Gastroesophageal sphincter (tissue), 4 donors: ENCODE data around the gene SPATC1L. TPM values are rescaled to one million over a fixed set of nuclear protein-coding genes. Genes with fewer than 3 reads are reported as not detected.
A peak's percentile ranks its signal among the peaks of the same experiment; 100 is the strongest.

Source experiments
- ATAC-seq: fragments of 150-250 bp; one replicate; pipeline ENCODE4 v1.9.1; 2016; ENCODE audit warnings: mild to moderate bottlenecking, moderate library complexity
- H3K27ac ChIP-seq, 4 donors: fragments of 200-600 bp; sonication (generic) in 3 of 4; 1 replicate in 3 of 4; 2 replicates in 1 of 4; pipeline ENCODE4 v1.5.1; 2016 to 2019
- H3K27me3 ChIP-seq: fragments of 200-600 bp; sonication (generic); one replicate; pipeline ENCODE4 v1.5.1; 2019
- H3K36me3 ChIP-seq, 2 donors: fragments of 200-600 bp; sonication (generic); one replicate each; pipeline ENCODE4 v1.5.1; 2019; ENCODE audit warnings: control low read depth in 1 of 2
- H3K4me1 ChIP-seq, 3 donors: fragments of 200-600 bp; sonication (generic); 1 replicate in 2 of 3; 2 replicates in 1 of 3; pipeline ENCODE4 v1.5.1; 2016 to 2019; ENCODE audit warnings: control low read depth in 2 of 3
- H3K4me3 ChIP-seq, 2 donors: fragments of 200-600 bp; sonication (generic); one replicate each; pipeline ENCODE4 v1.5.1; 2019; ENCODE audit warnings: mild to moderate bottlenecking in 1 of 2, moderate library complexity in 1 of 2
- H3K9me3 ChIP-seq, 3 donors: fragments of 200-600 bp; sonication (generic); one replicate each; pipeline ENCODE4 v1.5.1; 2017 to 2019; ENCODE audit warnings: control low read depth in 2 of 3
- EP300 ChIP-seq: sonication (generic); formaldehyde crosslinking; IDR thresholded peaks from one replicate; pipeline ENCODE4 v1.6.1; 2017; ENCODE audit warnings: antibody characterized with exemption, mild to moderate bottlenecking
- POLR2A ChIP-seq, 2 donors: fragments of 450-650 bp; IDR thresholded peaks; one replicate each; pipeline ENCODE4 v1.6.1; 2017; ENCODE audit warnings: antibody characterized with exemption in 2 of 2, mild to moderate bottlenecking in 2 of 2, moderate library complexity in 1 of 2
- POLR2AphosphoS5 ChIP-seq: sonication (generic); formaldehyde crosslinking; IDR thresholded peaks from one replicate; pipeline ENCODE4 v1.6.1; 2017; ENCODE audit warnings: antibody characterized with exemption
- WGBS, 2 donors: methylation state at CpG; one replicate each; pipeline ENCODE4 v1.1.5; 2018; ENCODE audit warnings: low coverage in 1 of 2; 5-methylcytosine and 5-hydroxymethylcytosine counted together
- total RNA-seq, 4 donors: library from RNA; depleted of rRNA; stranded (reverse); fragments of >200 nt; gene quantifications; one replicate each; pipeline ENCODE4 v1.1.0, GENCODE V29; 2016
- TF ChIP-seq, protein P1 (sequence below), 4 experiments: fragments of 200-600 bp in 2 of 4; fragments of 450-650 bp in 2 of 4; sonication (generic) in 1 of 4; IDR thresholded peaks; one replicate each; pipeline ENCODE4 v1.5.1; 2017 to 2019; ENCODE audit warnings: antibody characterized with exemption in 4 of 4, mild to moderate bottlenecking in 2 of 4, moderate library complexity in 2 of 4

The SPATC1L gene
- total RNA-seq, 4 donors from 2014 or later = 0.54 to 20.4 (median 7.9) TPM

DNA sequence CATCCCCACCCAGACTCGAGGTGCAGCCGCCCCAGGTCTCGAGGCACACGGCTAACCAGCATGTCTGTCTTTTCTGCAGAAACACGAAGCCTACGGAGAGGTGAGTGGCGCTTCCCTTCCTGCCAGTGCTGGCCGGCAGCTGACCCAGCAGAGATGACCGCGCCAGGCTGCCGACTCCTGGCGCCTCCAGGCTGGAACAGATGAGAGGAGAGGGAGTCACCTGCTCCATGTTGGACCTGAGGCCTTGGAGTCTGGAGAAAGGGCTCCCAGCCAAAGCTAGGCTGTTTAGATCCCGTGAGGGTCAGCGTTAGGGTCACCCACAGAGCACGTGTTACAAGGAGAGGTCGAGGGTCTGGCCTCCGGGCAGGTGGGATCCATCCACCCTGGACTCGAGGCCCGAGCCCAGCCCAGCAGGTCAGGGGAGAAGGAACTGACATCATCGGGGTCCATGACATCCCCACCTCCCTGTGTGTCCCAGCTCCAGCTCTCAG is 71.5 kb downstream of the SPATC1L start:
- Histone ChIP-seq H3K4me1 (peaks cover 0 to 47% (median 24%) of the 10 kb centered on the region in 3 donors), H3K36me3 (peaks cover 0 to 61% of the 10 kb centered on the region in 2 donors), H3K27me3 (no peaks in the 10 kb centered on the region)

DNA sequence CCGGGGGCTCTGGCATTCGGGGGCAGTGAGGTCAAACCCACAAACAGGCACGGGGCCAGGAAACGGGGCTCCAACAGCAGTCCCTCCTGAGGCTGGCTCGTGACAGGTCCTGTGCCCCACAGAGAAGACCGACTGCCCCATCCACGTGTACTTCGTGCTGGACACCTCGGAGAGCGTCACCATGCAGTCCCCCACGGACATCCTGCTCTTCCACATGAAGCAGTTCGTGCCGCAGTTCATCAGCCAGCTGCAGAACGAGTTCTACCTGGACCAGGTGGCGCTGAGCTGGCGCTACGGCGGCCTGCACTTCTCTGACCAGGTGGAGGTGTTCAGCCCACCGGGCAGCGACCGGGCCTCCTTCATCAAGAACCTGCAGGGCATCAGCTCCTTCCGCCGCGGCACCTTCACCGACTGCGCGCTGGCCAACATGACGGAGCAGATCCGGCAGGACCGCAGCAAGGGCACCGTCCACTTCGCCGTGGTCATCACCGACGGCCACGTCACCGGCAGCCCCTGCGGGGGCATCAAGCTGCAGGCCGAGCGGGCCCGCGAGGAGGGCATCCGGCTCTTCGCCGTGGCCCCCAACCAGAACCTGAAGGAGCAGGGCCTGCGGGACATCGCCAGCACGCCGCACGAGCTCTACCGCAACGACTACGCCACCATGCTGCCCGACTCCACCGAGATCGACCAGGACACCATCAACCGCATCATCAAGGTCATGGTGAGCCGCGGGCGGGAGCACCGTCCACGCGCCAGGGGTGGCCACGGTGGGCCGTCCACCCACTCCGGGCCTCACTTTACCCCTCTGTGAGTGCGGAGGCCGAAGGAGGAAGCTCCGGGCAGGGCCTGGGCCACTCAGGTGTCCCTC is 72.2 kb downstream of the SPATC1L start:
- Histone ChIP-seq H3K4me3 (no peak overlapping the region), H3K36me3 (peaks cover 0 to 54% of the 10 kb centered on the region in 2 donors), H3K4me1 (peaks cover 0 to 47% (median 24%) of the 10 kb centered on the region in 3 donors), H3K27ac (peak overlapping the region in 2 of 4 donors; percentile 24 to 77), H3K9me3 (peaks cover 0 to 7% (median 0%) of the 10 kb centered on the region in 3 donors), H3K27me3 (no peaks in the 10 kb centered on the region)
- WGBS, 2 donors = 97 to 100% methylated on average over 7 to 9 of the region's 69 CpGs
- TF ChIP-seq EP300 (no peak), POLR2A (IDR thresholded peaks at IDR 0.05) (no peak)
- TF ChIP-seq, protein P1, sequence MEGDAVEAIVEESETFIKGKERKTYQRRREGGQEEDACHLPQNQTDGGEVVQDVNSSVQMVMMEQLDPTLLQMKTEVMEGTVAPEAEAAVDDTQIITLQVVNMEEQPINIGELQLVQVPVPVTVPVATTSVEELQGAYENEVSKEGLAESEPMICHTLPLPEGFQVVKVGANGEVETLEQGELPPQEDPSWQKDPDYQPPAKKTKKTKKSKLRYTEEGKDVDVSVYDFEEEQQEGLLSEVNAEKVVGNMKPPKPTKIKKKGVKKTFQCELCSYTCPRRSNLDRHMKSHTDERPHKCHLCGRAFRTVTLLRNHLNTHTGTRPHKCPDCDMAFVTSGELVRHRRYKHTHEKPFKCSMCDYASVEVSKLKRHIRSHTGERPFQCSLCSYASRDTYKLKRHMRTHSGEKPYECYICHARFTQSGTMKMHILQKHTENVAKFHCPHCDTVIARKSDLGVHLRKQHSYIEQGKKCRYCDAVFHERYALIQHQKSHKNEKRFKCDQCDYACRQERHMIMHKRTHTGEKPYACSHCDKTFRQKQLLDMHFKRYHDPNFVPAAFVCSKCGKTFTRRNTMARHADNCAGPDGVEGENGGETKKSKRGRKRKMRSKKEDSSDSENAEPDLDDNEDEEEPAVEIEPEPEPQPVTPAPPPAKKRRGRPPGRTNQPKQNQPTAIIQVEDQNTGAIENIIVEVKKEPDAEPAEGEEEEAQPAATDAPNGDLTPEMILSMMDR (IDR thresholded peaks at IDR 0.05) = no peak
- ATAC-seq = no peak

More for the DNA sequence above, 71.5 kb downstream of the SPATC1L start:
- ATAC-seq = no peak
- peak overlapping the region in 1 of 4 donors; percentile 24 for H3K27ac ChIP-seq
- peaks cover 0 to 7% (median 0%) of the 10 kb centered on the region in 3 donors for H3K9me3 ChIP-seq
- no peak for TF ChIP-seq POLR2AphosphoS5
- no peak for TF ChIP-seq EP300
- TF ChIP-seq, protein P1 (IDR thresholded peaks at IDR 0.05) = no peak
- no peak for TF ChIP-seq POLR2A (IDR thresholded peaks at IDR 0.05)
- no CpG with 5 or more reads among the region's 20 CpGs for WGBS, 2 donors
- no peak overlapping the region for H3K4me3 ChIP-seq

DNA sequence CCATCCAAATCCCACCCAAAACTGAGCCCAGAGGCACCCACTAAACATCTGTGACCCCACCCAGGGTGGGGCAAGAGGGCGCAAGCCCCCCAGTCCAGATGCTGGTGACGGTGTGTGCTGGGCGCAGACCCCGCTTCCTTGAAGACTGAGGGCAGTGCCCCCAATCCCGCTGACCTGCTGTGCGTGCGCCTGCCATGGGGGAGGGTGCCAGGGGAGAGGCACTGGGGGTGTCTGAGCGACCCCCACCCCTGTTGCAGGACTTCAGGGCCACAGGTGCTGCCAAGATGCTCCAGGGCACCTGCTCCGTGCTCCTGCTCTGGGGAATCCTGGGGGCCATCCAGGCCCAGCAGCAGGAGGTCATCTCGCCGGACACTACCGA is 73.1 kb downstream of the SPATC1L start:
- no CpG with 5 or more reads among the region's 12 CpGs for WGBS, 2 donors
- Histone ChIP-seq H3K27ac (peak overlapping the region; percentile 2 to 82 (median 76)), H3K36me3 (peaks cover 0 to 45% of the 10 kb centered on the region in 2 donors), H3K27me3 (no peaks in the 10 kb centered on the region), H3K4me3 (no peak overlapping the region), H3K9me3 (peaks cover 0 to 7% (median 0%) of the 10 kb centered on the region in 3 donors), H3K4me1 (peaks cover 0 to 47% (median 24%) of the 10 kb centered on the region in 3 donors)
- no peak for ATAC-seq
- TF ChIP-seq EP300 = no peak
- TF ChIP-seq POLR2A (IDR thresholded peaks at IDR 0.05) = no peak
- TF ChIP-seq, protein P1 (IDR thresholded peaks at IDR 0.05) = no peak
- TF ChIP-seq POLR2AphosphoS5 = no peak

Other genes with a start within 250 kb of the SPATC1L start
- gene COL6A1, start 202.7 kb downstream of the SPATC1L start, total RNA-seq = 1,000 to 10,000 TPM in 2 of 4 donors, 100 to 1,000 TPM in 2; 477 to 1,231 (median 878) TPM
- gene COL6A2, start 86.3 kb downstream of the SPATC1L start, total RNA-seq = 1,000 to 10,000 TPM in 3 of 4 donors, 100 to 1,000 TPM in 1; 720 to 1,286 (median 1,215) TPM
- gene FTCD, start 28.9 kb downstream of the SPATC1L start, total RNA-seq = 1 to 10 TPM in 1 of 4 donors, under 1 TPM in 1, not detected in 2; 0.31 to 1.5 TPM
- gene LSS, start 44.3 kb upstream of the SPATC1L start, total RNA-seq = 100 to 1,000 TPM in 1 of 4 donors, 10 to 100 TPM in 3; 57.7 to 104 (median 85.7) TPM
- 10 to 100 TPM; 61.6 to 95.4 (median 71.7) TPM for gene MCM3AP, start 101.2 kb upstream of the SPATC1L start, total RNA-seq
- 10 to 100 TPM in 3 of 4 donors, 1 to 10 TPM in 1; 6.1 to 16.3 (median 13.3) TPM for gene YBEY, start 101.9 kb upstream of the SPATC1L start, total RNA-seq
- gene C21orf58, start 139.4 kb upstream of the SPATC1L start, total RNA-seq = 1 to 10 TPM in 2 of 4 donors, under 1 TPM in 2; 0.13 to 2.8 (median 1.2) TPM
- 10 to 100 TPM; 24.3 to 31.1 (median 27.3) TPM for gene PCNT, start 139.7 kb upstream of the SPATC1L start, total RNA-seq